ENCODE data around the gene PCBP3.
"Not testable (repeated sequence)": the region's sequence is repeated elsewhere in the genome, so short reads cannot be mapped to it uniquely, and the experiment has no call there.

The PCBP3 gene

DNA sequence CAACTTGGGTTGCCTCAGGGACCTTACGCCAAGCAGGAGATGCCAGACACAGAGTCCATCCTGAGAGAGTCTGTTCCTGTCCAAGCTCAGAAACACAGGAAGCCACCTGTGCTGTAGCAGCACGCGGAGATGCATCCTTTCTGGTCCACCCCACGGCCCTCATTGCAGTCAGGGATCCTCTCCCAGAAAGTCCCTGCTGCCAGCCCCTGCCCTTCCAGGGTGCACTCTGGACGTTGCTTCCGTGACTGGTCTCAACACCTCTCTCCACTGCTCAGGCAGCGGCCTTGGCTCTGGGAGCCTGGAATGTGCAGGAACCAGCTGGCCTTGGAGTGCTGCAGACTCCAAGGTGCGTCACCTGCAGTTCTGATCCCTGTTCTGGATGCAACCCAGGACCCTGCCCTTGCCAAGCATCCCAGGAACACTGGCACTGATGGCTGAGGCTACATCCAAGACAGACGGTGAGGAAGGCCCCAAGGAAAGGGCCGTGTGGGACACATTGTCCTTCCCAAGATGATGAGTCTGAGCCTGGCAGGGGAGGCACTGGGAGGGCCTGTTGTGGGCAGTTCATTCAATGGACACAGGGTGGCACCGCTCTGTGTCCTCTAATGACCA is 316.4 kb downstream of the PCBP3 start:
- Histone ChIP-seq H3K27me3 (ENCODE audit: control insufficient read depth in 1 of 2, insufficient read depth in 2 of 2, low read length in 2 of 2) (no peaks in the 10 kb centered on the region), H3K9me3 (ENCODE audit: control insufficient read depth in 1 of 2, low read length in 2 of 2) (no peaks in the 10 kb centered on the region), H3K4me3 (ENCODE audit: low read depth in 1 of 2, low read length in 2 of 2) (no peak overlapping the region), H3K4me1 (ENCODE audit: control insufficient read depth in 1 of 2, insufficient read depth in 2 of 2, low read length in 2 of 2) (peaks cover 0 to 6% of the 10 kb centered on the region in 2 donors), H3K27ac (ENCODE audit: low read depth, low read length) (no peak overlapping the region), H3K36me3 (ENCODE audit: control insufficient read depth in 1 of 2, insufficient read depth in 2 of 2, low read length in 2 of 2) (no peaks in the 10 kb centered on the region), H3K9ac (ENCODE audit: low read depth in 1 of 2, low read length in 2 of 2) (no peak overlapping the region)

DNA sequence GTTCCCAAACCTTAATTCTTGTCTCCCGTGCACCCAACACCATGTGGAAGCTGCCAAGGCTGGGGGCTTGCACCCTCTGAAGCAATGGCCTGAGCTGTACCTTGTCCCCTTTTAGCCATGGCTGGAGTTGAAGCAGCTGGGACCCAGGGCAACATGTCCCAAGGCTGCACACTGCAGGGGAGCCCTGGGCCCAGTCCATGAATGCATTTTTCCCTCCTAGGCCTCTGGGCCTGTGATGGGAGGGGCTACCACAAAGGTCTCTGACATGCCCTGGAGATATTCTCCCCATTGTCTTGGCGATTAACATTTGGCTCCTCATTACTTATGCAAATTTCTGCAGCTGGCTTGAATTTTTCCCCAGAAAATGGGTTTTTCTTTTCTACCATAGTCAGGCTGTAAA is 317.9 kb downstream of the PCBP3 start:
- not testable (repeated sequence) for H3K27ac ChIP-seq (ENCODE audit: low read depth, low read length); H3K4me3 ChIP-seq (ENCODE audit: low read depth in 1 of 2, low read length in 2 of 2)

DNA sequence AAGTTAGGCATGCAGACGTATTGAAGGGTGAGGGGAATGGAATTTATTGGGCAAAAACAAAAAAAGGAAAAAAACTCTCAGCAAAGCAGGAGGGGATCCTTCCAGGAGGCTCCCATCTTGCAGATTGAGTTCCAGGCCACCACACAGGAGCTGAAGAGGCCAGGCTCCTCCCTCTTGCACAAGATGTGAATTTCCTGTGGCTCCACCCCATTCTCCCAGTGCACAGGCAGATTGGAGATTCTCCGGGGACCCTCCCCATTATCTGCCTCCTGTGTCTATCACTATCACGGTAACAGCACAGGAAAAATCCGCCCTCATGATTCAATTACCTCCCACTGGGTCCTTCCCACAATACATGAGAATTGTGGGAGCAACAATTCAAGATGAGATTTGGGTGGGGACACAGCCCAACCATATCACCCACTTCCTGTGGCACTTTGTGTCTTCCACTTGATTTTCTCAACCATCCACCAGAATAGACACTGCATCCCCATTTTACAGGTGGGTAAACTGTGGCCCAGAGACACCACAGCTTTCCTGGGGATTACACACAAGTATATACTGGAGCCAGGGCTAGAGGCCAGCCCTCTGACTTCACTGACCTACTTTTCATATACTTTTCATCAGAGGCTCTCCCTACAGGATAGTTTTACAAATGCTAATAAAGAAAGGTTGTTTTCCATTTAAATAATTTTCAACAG is 319.2 kb downstream of the PCBP3 start:
- no peak overlapping the region for H3K27ac ChIP-seq (ENCODE audit: low read depth, low read length)
- H3K9ac ChIP-seq (ENCODE audit: low read depth in 1 of 2, low read length in 2 of 2): no peak overlapping the region
- H3K4me3 ChIP-seq (ENCODE audit: low read depth in 1 of 2, low read length in 2 of 2): no peak overlapping the region
- H3K9me3 ChIP-seq (ENCODE audit: control insufficient read depth in 1 of 2, low read length in 2 of 2): no peaks in the 10 kb centered on the region
- no peaks in the 10 kb centered on the region for H3K36me3 ChIP-seq (ENCODE audit: control insufficient read depth in 1 of 2, insufficient read depth in 2 of 2, low read length in 2 of 2)
- peaks cover 0 to 6% of the 10 kb centered on the region in 2 donors for H3K4me1 ChIP-seq (ENCODE audit: control insufficient read depth in 1 of 2, insufficient read depth in 2 of 2, low read length in 2 of 2)
- no peaks in the 10 kb centered on the region for H3K27me3 ChIP-seq (ENCODE audit: control insufficient read depth in 1 of 2, insufficient read depth in 2 of 2, low read length in 2 of 2)

More for the DNA sequence above, 317.9 kb downstream of the PCBP3 start:
- not testable (repeated sequence) for H3K9me3 ChIP-seq (ENCODE audit: control insufficient read depth in 1 of 2, low read length in 2 of 2); H3K4me1 ChIP-seq (ENCODE audit: control insufficient read depth in 1 of 2, insufficient read depth in 2 of 2, low read length in 2 of 2); H3K9ac ChIP-seq (ENCODE audit: low read depth in 1 of 2, low read length in 2 of 2); H3K27me3 ChIP-seq (ENCODE audit: control insufficient read depth in 1 of 2, insufficient read depth in 2 of 2, low read length in 2 of 2); H3K36me3 ChIP-seq (ENCODE audit: control insufficient read depth in 1 of 2, insufficient read depth in 2 of 2, low read length in 2 of 2)

- Histone ChIP-seq H3K4me3 (ENCODE audit: low read depth in 1 of 2, low read length in 2 of 2) (no peak overlapping the region), H3K36me3 (ENCODE audit: control insufficient read depth in 1 of 2, insufficient read depth in 2 of 2, low read length in 2 of 2) (no peaks in the 10 kb centered on the region), H3K4me1 (ENCODE audit: control insufficient read depth in 1 of 2, insufficient read depth in 2 of 2, low read length in 2 of 2) (peaks cover 0 to 6% of the 10 kb centered on the region in 2 donors), H3K27ac (ENCODE audit: low read depth, low read length) (no peak overlapping the region), H3K9ac (ENCODE audit: low read depth in 1 of 2, low read length in 2 of 2) (no peak overlapping the region), H3K9me3 (ENCODE audit: control insufficient read depth in 1 of 2, low read length in 2 of 2) (no peaks in the 10 kb centered on the region), H3K27me3 (ENCODE audit: control insufficient read depth in 1 of 2, insufficient read depth in 2 of 2, low read length in 2 of 2) (no peaks in the 10 kb centered on the region)
Measured at GRCh38 chr21:45963232-45963570, 319.7 kb downstream of the PCBP3 start.

DNA sequence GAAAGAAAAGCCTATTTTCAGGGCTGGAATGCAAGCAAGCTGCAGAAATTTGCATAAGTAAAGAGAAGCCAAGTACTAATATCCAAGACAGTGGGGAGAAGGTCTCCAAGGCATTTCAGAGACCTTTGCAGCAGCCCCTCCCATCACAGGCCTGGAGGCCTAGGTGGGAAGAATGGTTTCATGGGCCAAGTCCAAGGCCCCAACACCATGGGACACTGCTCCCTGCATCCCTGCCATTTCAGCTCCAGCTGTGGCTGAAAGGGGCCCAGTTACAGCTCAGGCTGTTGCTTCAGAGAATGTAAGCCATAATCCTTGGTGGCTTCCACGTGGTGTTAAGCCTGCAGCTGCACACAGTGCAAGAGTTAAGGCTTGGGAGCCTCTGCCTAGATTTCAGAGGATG is 321.1 kb downstream of the PCBP3 start:
- H3K4me1 ChIP-seq (ENCODE audit: control insufficient read depth in 1 of 2, insufficient read depth in 2 of 2, low read length in 2 of 2): no peaks in the 10 kb centered on the region
- H3K27ac ChIP-seq (ENCODE audit: low read depth, low read length): no peak overlapping the region
- no peaks in the 10 kb centered on the region for H3K36me3 ChIP-seq (ENCODE audit: control insufficient read depth in 1 of 2, insufficient read depth in 2 of 2, low read length in 2 of 2)
- H3K4me3 ChIP-seq (ENCODE audit: low read depth in 1 of 2, low read length in 2 of 2): no peak overlapping the region
- H3K27me3 ChIP-seq (ENCODE audit: control insufficient read depth in 1 of 2, insufficient read depth in 2 of 2, low read length in 2 of 2): no peaks in the 10 kb centered on the region
- no peak overlapping the region for H3K9ac ChIP-seq (ENCODE audit: low read depth in 1 of 2, low read length in 2 of 2)
- H3K9me3 ChIP-seq (ENCODE audit: control insufficient read depth in 1 of 2, low read length in 2 of 2): no peaks in the 10 kb centered on the region

DNA sequence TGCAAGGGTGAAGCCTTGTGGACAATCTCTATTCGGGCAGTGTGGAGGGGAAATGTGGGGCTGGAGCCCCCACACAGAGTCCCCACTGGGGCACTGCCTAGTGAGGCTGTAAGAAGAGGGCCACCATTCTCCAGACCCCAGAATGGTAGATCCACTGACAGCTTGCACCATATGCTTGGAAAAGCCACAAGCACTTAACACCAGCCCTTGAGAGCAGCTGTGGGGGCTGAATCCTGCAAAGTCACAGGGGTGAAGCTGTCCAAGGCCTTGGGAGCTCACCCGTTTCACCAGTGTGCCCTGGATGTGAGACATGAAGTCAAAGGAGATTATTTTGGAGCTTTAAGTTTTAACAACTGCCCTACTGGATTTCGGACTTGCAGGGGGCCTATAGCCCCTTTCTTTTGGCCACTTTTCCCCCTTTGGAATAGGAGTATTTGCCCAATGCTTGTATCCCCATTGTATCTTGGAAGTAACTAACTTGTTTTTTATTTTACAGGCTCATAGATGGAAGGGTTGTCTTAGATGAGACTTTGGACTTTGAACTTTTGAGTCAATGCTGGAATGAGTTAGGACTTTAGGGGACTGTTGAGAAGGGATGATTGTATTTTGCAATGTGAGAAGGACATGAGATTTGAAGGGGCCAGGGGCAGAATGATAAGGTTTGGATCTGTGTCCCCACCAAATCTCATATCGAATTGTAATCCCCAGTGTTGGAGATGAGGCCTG is 321.7 kb downstream of the PCBP3 start:
- Histone ChIP-seq H3K27me3 (ENCODE audit: control insufficient read depth in 1 of 2, insufficient read depth in 2 of 2, low read length in 2 of 2) (no peaks in the 10 kb centered on the region), H3K4me3 (ENCODE audit: low read depth in 1 of 2, low read length in 2 of 2) (no peak overlapping the region), H3K27ac (ENCODE audit: low read depth, low read length) (no peak overlapping the region), H3K4me1 (ENCODE audit: control insufficient read depth in 1 of 2, insufficient read depth in 2 of 2, low read length in 2 of 2) (no peaks in the 10 kb centered on the region), H3K9ac (ENCODE audit: low read depth in 1 of 2, low read length in 2 of 2) (no peak overlapping the region), H3K36me3 (ENCODE audit: control insufficient read depth in 1 of 2, insufficient read depth in 2 of 2, low read length in 2 of 2) (no peaks in the 10 kb centered on the region), H3K9me3 (ENCODE audit: control insufficient read depth in 1 of 2, low read length in 2 of 2) (no peaks in the 10 kb centered on the region)

DNA sequence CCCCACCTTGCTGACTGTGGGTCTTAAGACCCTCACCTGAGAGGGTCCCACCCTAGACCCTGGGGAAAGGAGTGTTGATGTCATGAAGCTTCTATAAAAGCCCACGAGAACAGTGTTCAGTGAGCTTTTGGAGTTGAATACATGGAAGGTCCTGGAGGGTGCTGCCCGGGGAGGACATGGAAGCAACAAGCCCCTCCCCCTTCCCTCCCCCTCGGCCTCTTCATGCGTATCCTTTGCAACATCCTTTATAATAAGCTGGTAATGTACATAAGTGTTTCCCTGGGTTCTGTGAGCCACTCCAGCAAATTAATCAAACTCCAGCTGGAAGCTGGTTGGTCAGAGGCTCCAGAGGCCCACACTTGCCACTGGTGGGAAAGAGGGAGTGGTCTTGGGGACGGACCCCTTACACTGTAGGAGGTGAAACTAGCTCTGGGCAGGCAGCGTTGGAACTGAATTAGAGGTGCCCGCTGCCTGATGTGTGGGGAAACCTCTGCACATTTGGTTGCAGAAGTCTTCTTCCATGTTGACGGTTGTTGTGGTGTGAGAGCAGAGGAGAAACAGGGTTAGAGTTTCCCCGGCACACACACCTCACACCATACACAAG is 323.4 kb downstream of the PCBP3 start:
- H3K4me3 ChIP-seq (ENCODE audit: low read depth in 1 of 2, low read length in 2 of 2): no peak overlapping the region

GRCh38 chr21:45969921-45970673 is 326.6 kb downstream of the PCBP3 start:
- H3K4me1 ChIP-seq (ENCODE audit: control insufficient read depth in 1 of 2, insufficient read depth in 2 of 2, low read length in 2 of 2): peaks cover 8 to 20% of the 10 kb centered on the region in 2 donors
- no peak overlapping the region for H3K4me3 ChIP-seq (ENCODE audit: low read depth in 1 of 2, low read length in 2 of 2)
- H3K27me3 ChIP-seq (ENCODE audit: control insufficient read depth in 1 of 2, insufficient read depth in 2 of 2, low read length in 2 of 2): peaks cover 22 to 23% of the 10 kb centered on the region in 2 donors
- no peak overlapping the region for H3K9ac ChIP-seq (ENCODE audit: low read depth in 1 of 2, low read length in 2 of 2)
- H3K27ac ChIP-seq (ENCODE audit: low read depth, low read length): no peak overlapping the region
- H3K9me3 ChIP-seq (ENCODE audit: control insufficient read depth in 1 of 2, low read length in 2 of 2): no peaks in the 10 kb centered on the region
- no peaks in the 10 kb centered on the region for H3K36me3 ChIP-seq (ENCODE audit: control insufficient read depth in 1 of 2, insufficient read depth in 2 of 2, low read length in 2 of 2)

More for the DNA sequence above, 323.4 kb downstream of the PCBP3 start:
- no peak overlapping the region for H3K27ac ChIP-seq (ENCODE audit: low read depth, low read length)
- no peaks in the 10 kb centered on the region for H3K9me3 ChIP-seq (ENCODE audit: control insufficient read depth in 1 of 2, low read length in 2 of 2)
- H3K4me1 ChIP-seq (ENCODE audit: control insufficient read depth in 1 of 2, insufficient read depth in 2 of 2, low read length in 2 of 2): no peaks in the 10 kb centered on the region
- H3K27me3 ChIP-seq (ENCODE audit: control insufficient read depth in 1 of 2, insufficient read depth in 2 of 2, low read length in 2 of 2): peaks cover 0 to 3% of the 10 kb centered on the region in 2 donors
- H3K9ac ChIP-seq (ENCODE audit: low read depth in 1 of 2, low read length in 2 of 2): no peak overlapping the region
- H3K36me3 ChIP-seq (ENCODE audit: control insufficient read depth in 1 of 2, insufficient read depth in 2 of 2, low read length in 2 of 2): no peaks in the 10 kb centered on the region

GRCh38 chr21:45970674-45971615 is 327.4 kb downstream of the PCBP3 start:
- no peak overlapping the region for H3K9ac ChIP-seq (ENCODE audit: low read depth in 1 of 2, low read length in 2 of 2)
- H3K4me3 ChIP-seq (ENCODE audit: low read depth in 1 of 2, low read length in 2 of 2): no peak overlapping the region
- H3K9me3 ChIP-seq (ENCODE audit: control insufficient read depth in 1 of 2, low read length in 2 of 2): no peaks in the 10 kb centered on the region
- no peaks in the 10 kb centered on the region for H3K36me3 ChIP-seq (ENCODE audit: control insufficient read depth in 1 of 2, insufficient read depth in 2 of 2, low read length in 2 of 2)
- no peak overlapping the region for H3K27ac ChIP-seq (ENCODE audit: low read depth, low read length)
- peaks cover 26% of the 10 kb centered on the region in 2 donors for H3K27me3 ChIP-seq (ENCODE audit: control insufficient read depth in 1 of 2, insufficient read depth in 2 of 2, low read length in 2 of 2)
- peaks cover 8 to 20% of the 10 kb centered on the region in 2 donors for H3K4me1 ChIP-seq (ENCODE audit: control insufficient read depth in 1 of 2, insufficient read depth in 2 of 2, low read length in 2 of 2)

Measured in duodenal mucosa (tissue), 2 donors.